OCI-LY1 (cell line): ENCODE data around the gene ARHGAP25.

Source experiments
- H2AFZ ChIP-seq: fragments of 200-600 bp; sonication (generic), shearing (Covaris generic); 2 replicates; pipeline ENCODE4 v1.6.0; 2014; ENCODE audit warnings: antibody characterized with exemption, mild to moderate bottlenecking, low read length
- H3F3A ChIP-seq: fragments of 200-600 bp; sonication (generic), shearing (Covaris generic); 2 replicates; pipeline ENCODE4 v1.6.0; 2014; ENCODE audit warnings: mild to moderate bottlenecking, antibody characterized with exemption, low read length, moderate library complexity; ENCODE audit not compliant: insufficient read depth
- H3K27ac ChIP-seq: fragments of 200-600 bp; sonication (generic); 2 replicates; pipeline ENCODE4 v1.5.1; 2014; ENCODE audit warnings: low read length, mixed run types, mild to moderate bottlenecking, low read depth; ENCODE audit not compliant: poor library complexity, severe bottlenecking
- H3K27me3 ChIP-seq: fragments of 200-600 bp; sonication (generic); 2 replicates; pipeline ENCODE4 v1.6.0; 2014; ENCODE audit warnings: antibody characterized with exemption, mild to moderate bottlenecking, low read length, moderate library complexity; ENCODE audit not compliant: insufficient read depth
- H3K36me3 ChIP-seq: fragments of 200-600 bp; sonication (generic); 2 replicates; pipeline ENCODE4 v1.6.1; 2014; ENCODE audit warnings: mild to moderate bottlenecking, antibody characterized with exemption, low read length, moderate library complexity, mixed read lengths; ENCODE audit not compliant: insufficient read depth
- H3K4me1 ChIP-seq: fragments of 200-600 bp; sonication (generic); 2 replicates; pipeline ENCODE4 v1.5.1; 2014; ENCODE audit warnings: mild to moderate bottlenecking, low read length, moderate library complexity; ENCODE audit not compliant: insufficient read depth, severe bottlenecking
- H3K4me2 ChIP-seq: fragments of 200-600 bp; sonication (generic), shearing (Covaris generic); 2 replicates; pipeline ENCODE4 v1.6.1; 2014; ENCODE audit warnings: low read length
- H3K4me3 ChIP-seq: fragments of 200-600 bp; sonication (generic); 2 replicates; pipeline ENCODE4 v1.5.1; 2014; ENCODE audit warnings: low read length, low read depth, mild to moderate bottlenecking, mixed read lengths; ENCODE audit not compliant: poor library complexity, severe bottlenecking
- H3K79me2 ChIP-seq: fragments of 200-600 bp; shearing (Covaris generic); 2 replicates; pipeline ENCODE4 v1.6.1; 2016; ENCODE audit warnings: mixed run types, low read length, mixed read lengths; ENCODE audit not compliant: insufficient read depth
- H3K9ac ChIP-seq: fragments of 200-600 bp; sonication (generic), shearing (Covaris generic); 2 replicates; pipeline ENCODE4 v1.6.1; 2014; ENCODE audit warnings: mild to moderate bottlenecking, low read length, mixed read lengths
- H3K9me2 ChIP-seq: fragments of 200-600 bp; sonication (generic), shearing (Covaris generic); 2 replicates; pipeline ENCODE4 v1.6.1; 2014; ENCODE audit warnings: low read depth, mild to moderate bottlenecking, low read length, mixed read lengths
- H3K9me3 ChIP-seq: fragments of 200-600 bp; shearing (Covaris generic); 2 replicates; pipeline ENCODE4 v1.6.1; 2014; ENCODE audit warnings: low read length, mixed read lengths
- H4K20me1 ChIP-seq: fragments of 200-600 bp; sonication (generic), shearing (Covaris generic); 2 replicates; pipeline ENCODE4 v1.6.0; 2016; ENCODE audit warnings: mild to moderate bottlenecking, low read length; ENCODE audit not compliant: insufficient read depth
- CTCF ChIP-seq: fragments of 200-600 bp; sonication (generic), shearing (Covaris generic); IDR thresholded peaks from 2 replicates; pipeline ENCODE4 v1.5.1; 2017; ENCODE audit warnings: mild to moderate bottlenecking, antibody characterized with exemption, low read length, moderate library complexity, mixed read lengths
- EZH2 ChIP-seq: fragments of 200-600 bp; sonication (generic), shearing (Covaris generic); IDR thresholded peaks from 2 replicates; pipeline ENCODE4 v1.8.0; 2017; ENCODE audit warnings: borderline replicate concordance, mixed run types, mild to moderate bottlenecking, antibody characterized with exemption, low read length, moderate library complexity, mixed read lengths

ARHGAP25 gene

GRCh38 chr2:68764806-68765311, 30.2 kb downstream of the ARHGAP25 start:
- H3F3A ChIP-seq: peaks cover 13% of the 10 kb centered on the region; the same call in 1 of the 2 replicates
- no peak for TF ChIP-seq EZH2
- TF ChIP-seq CTCF: no peak
- peak overlapping the region; percentile 59 for H3K4me2 ChIP-seq
- peak overlapping the region; percentile 98 for H3K27ac ChIP-seq
- H3K4me1 ChIP-seq: peaks cover 100% of the 10 kb centered on the region
- H3K9me3 ChIP-seq: no peaks in the 10 kb centered on the region
- peak overlapping the region; percentile 43 for H3K4me3 ChIP-seq
- H3K36me3 ChIP-seq: no peaks in the 10 kb centered on the region
- H3K79me2 ChIP-seq: peaks cover 14% of the 10 kb centered on the region
- no peaks in the 10 kb centered on the region for H4K20me1 ChIP-seq
- no peaks in the 10 kb centered on the region for H3K9me2 ChIP-seq
- H2AFZ ChIP-seq: no peak overlapping the region
- H3K9ac ChIP-seq: peak overlapping the region; percentile 44
- H3K27me3 ChIP-seq: no peaks in the 10 kb centered on the region

GRCh38 chr2:68765739-68766375, 31.2 kb downstream of the ARHGAP25 start:
- Histone ChIP-seq H3F3A (peaks cover 13% of the 10 kb centered on the region; the same call in 1 of the 2 replicates), H3K4me3 (peak overlapping the region; percentile 43), H3K9ac (peak overlapping the region; percentile 73; the same call in 1 of the 2 replicates)

GRCh38 chr2:68766376-68766845, 31.8 kb downstream of the ARHGAP25 start:
- Histone ChIP-seq H3K4me2 (peak overlapping the region; percentile 63), H2AFZ (no peak overlapping the region), H3K4me1 (peaks cover 100% of the 10 kb centered on the region), H4K20me1 (no peaks in the 10 kb centered on the region), H3K79me2 (peaks cover 14% of the 10 kb centered on the region), H3K9me2 (no peaks in the 10 kb centered on the region), H3K4me3 (peak overlapping the region; percentile 43), H3K9ac (peak overlapping the region; percentile 73), H3F3A (peaks cover 13% of the 10 kb centered on the region; the same call in 1 of the 2 replicates), H3K27me3 (no peaks in the 10 kb centered on the region), H3K27ac (peak overlapping the region; percentile 98), H3K36me3 (no peaks in the 10 kb centered on the region), H3K9me3 (no peaks in the 10 kb centered on the region)
- TF ChIP-seq EZH2 (no peak), CTCF (no peak)

More at GRCh38 chr2:68765739-68766375, 31.2 kb downstream of the ARHGAP25 start:
- peak; percentile 32; the same call in 1 of the 2 replicates for TF ChIP-seq CTCF
- TF ChIP-seq EZH2: no peak
- no peaks in the 10 kb centered on the region for H3K9me2 ChIP-seq
- H3K4me2 ChIP-seq: peak overlapping the region; percentile 63
- peaks cover 100% of the 10 kb centered on the region for H3K4me1 ChIP-seq
- H3K79me2 ChIP-seq: peaks cover 14% of the 10 kb centered on the region
- H3K27ac ChIP-seq: peak overlapping the region; percentile 98
- H3K36me3 ChIP-seq: no peaks in the 10 kb centered on the region
- no peaks in the 10 kb centered on the region for H3K27me3 ChIP-seq
- H3K9me3 ChIP-seq: no peaks in the 10 kb centered on the region
- H4K20me1 ChIP-seq: no peaks in the 10 kb centered on the region
- H2AFZ ChIP-seq: no peak overlapping the region
